Prostate gland (tissue), 2 donors: Measurements from ENCODE around the gene BAHD1.

Experiments used
- POLR2A ChIP-seq: fragments of 450-650 bp; IDR thresholded peaks from one replicate; pipeline ENCODE4 v1.6.1; 2016; ENCODE audit warnings: antibody characterized with exemption, mild to moderate bottlenecking
- POLR2AphosphoS5 ChIP-seq: sonication (generic); formaldehyde crosslinking; IDR thresholded peaks from one replicate; pipeline ENCODE4 v1.6.1; 2017; ENCODE audit warnings: antibody characterized with exemption
- TF ChIP-seq, protein P1 (sequence below), 4 experiments: fragments of 200-600 bp in 2 of 4; fragments of 450-650 bp in 2 of 4; sonication (generic) in 2 of 4; IDR thresholded peaks; 1 replicate in 3 of 4; 2 replicates in 1 of 4; pipeline ENCODE4 v1.5.1; 2016 to 2019; ENCODE audit warnings: antibody characterized with exemption in 4 of 4, mild to moderate bottlenecking in 2 of 4, moderate library complexity in 2 of 4

DNA sequence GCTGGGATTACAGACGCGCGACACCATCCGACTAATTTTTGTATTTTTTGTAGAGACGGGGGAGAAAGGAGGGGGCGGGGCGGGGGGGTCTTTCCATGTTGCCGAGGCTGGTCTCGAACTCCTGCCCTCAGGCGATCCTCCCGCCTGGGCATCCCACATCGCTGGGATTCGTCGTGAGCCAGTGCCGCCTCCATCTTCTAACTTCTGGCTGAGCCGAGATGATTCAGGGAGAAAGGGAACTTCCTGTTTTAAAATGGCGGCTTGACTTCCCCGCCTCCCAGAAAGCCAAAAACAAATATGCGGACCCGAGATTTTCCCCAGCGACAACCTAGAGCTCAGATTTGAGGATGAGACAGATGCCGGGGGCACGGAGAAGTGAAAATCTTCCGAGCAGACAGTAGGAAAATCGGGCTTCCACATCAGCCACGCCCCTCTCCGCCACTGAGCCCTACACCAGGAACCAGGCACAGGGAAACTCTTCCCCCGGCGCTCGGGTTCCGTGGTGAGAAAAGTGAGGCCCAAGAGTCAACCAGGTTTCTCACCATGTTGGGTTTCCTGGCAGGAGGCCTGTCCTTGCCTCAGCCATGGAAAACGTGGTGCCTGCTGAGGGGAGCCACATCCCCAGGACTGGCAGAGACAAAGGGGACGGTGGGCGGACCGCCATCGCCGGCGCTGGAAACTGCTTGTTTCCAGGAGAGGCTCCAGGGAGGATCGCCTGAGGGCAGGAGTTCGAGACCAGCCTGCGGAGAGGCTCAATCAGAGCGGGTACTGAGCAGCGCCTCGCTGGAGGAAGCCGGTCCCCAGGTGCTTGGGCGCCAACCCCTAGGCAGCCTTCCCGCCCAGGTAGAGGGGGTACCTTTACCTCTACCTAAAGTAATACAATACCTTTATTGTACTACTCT, 48.8 kb downstream of the BAHD1 start:
- TF ChIP-seq, protein P1, sequence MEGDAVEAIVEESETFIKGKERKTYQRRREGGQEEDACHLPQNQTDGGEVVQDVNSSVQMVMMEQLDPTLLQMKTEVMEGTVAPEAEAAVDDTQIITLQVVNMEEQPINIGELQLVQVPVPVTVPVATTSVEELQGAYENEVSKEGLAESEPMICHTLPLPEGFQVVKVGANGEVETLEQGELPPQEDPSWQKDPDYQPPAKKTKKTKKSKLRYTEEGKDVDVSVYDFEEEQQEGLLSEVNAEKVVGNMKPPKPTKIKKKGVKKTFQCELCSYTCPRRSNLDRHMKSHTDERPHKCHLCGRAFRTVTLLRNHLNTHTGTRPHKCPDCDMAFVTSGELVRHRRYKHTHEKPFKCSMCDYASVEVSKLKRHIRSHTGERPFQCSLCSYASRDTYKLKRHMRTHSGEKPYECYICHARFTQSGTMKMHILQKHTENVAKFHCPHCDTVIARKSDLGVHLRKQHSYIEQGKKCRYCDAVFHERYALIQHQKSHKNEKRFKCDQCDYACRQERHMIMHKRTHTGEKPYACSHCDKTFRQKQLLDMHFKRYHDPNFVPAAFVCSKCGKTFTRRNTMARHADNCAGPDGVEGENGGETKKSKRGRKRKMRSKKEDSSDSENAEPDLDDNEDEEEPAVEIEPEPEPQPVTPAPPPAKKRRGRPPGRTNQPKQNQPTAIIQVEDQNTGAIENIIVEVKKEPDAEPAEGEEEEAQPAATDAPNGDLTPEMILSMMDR (IDR thresholded peaks at IDR 0.05), result no peak
- TF ChIP-seq POLR2AphosphoS5 (no peak), POLR2A (no peak)
